Measurements from ENCODE around the gene RANBP6.

- no peak for TF ChIP-seq POLR2A (IDR thresholded peaks at IDR 0.05)
- TF ChIP-seq CTCF (IDR thresholded peaks at IDR 0.05): no peak
These were observed 15.9 kb downstream of the RANBP6 start for GRCh38 chr9:5999443-6000101.

Measured in right lobe of liver (tissue), 4 donors.